Epithelial cell of esophagus (primary cell): ENCODE measurements around the gene SLC39A11.
A peak's percentile ranks its signal among the peaks of the same experiment; 100 is the strongest.

Experiments used
- DNase-seq: peaks from one replicate; pipeline ENCODE4 v3.0.0; 2010; ENCODE audit warnings: low read depth
- H3K4me3 ChIP-seq: 2 replicates; pipeline ENCODE4 v1.5.1; 2011; ENCODE audit warnings: mild to moderate bottlenecking, low read length, control low read depth
- TF ChIP-seq, protein P1 (sequence below): IDR thresholded peaks from 2 replicates; pipeline ENCODE4 v1.5.1; 2011; ENCODE audit warnings: low read depth, mild to moderate bottlenecking, low read length, control low read depth, inconsistent platforms; ENCODE audit not compliant: insufficient read depth; ENCODE audit errors: missing control alignments

The SLC39A11 gene

DNA sequence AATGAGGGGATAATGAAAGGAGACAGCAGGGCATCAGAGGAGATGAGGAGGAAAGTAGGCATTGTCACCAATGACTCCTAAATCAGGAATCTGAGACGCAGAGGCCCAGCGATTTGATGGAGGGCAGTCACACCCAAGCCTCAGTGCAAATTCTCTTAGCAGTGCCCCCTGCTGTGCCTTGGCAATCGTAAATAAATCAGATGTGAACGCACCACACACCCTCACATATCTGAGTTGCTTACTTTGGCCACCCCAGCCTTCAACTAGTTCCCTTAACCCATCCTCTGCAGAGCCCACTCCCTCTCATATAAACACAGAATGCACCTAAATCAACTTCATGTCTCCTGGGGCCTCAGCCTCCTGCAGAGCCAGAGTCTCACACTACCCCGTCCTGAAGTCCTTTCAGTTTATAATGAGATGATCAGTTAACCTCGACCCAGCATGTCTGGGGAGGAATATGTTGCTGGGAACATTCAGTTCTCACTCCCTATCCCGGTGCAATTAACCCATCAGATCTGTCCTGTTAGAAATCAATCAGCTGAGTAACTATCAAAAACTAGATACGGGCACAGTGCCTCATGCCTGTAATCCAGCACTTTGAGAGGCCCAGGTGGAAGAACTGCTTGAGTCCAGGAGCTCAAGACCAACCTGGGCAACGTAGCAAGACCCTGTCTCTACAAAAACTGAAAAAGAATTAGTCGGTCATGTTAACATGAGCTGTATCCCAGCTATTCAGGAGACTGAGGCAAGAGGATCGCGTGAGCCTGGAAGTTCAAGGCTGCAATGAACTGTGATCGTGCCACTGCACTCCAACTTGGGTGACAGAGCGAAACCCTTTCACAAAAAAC, 78.4 kb downstream of the SLC39A11 start:
- TF ChIP-seq, protein P1, sequence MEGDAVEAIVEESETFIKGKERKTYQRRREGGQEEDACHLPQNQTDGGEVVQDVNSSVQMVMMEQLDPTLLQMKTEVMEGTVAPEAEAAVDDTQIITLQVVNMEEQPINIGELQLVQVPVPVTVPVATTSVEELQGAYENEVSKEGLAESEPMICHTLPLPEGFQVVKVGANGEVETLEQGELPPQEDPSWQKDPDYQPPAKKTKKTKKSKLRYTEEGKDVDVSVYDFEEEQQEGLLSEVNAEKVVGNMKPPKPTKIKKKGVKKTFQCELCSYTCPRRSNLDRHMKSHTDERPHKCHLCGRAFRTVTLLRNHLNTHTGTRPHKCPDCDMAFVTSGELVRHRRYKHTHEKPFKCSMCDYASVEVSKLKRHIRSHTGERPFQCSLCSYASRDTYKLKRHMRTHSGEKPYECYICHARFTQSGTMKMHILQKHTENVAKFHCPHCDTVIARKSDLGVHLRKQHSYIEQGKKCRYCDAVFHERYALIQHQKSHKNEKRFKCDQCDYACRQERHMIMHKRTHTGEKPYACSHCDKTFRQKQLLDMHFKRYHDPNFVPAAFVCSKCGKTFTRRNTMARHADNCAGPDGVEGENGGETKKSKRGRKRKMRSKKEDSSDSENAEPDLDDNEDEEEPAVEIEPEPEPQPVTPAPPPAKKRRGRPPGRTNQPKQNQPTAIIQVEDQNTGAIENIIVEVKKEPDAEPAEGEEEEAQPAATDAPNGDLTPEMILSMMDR: no peak
- DNase-seq: no peak
- H3K4me3 ChIP-seq: no peak overlapping the region

DNA sequence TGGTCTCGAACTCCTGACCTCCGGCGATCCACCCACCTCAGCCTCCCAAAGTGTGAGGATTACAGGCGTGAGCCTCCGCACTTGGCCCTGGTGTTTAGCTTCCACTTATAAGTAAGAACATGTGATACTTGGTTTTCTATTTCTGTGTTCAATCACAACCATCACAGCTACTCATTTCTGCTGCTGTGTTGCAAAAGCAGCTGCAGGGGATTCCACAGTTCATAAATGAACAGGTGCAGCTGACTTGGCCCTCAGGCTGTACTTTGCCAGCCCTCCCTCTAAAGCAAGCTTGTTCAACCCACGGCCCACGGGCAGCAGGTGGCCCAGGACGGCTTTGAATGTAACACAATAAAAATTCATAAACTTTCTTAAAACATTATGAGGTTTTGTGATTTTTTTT, 79.2 kb downstream of the SLC39A11 start:
- TF ChIP-seq, protein P1: no peak
- H3K4me3 ChIP-seq: no peak overlapping the region
- DNase-seq: no peak

DNA sequence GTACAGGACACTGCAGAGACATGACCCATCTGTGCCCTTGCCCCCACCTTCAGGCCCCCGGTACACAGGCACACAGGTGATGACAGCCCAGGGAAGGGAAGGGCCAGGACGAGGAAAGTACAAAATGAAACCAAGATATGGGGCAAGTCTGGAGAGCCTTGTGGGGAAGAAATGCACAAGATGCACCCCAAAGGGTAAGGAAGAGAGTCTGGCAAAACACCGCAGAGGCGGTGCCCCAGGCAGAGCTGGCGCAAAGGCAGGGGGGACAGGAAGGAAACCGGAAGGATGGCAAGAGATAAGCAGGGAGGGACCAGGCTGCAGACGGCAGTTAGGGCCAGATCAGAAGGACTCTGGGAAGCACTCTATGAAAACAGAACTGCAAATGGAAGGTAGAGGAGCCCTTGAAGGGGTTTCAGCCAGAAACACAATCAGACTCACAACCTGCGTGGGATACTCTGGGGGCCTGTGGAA, 81.4 kb downstream of the SLC39A11 start:
- DNase-seq: no peak
- TF ChIP-seq, protein P1: no peak
- no peak overlapping the region for H3K4me3 ChIP-seq

DNA sequence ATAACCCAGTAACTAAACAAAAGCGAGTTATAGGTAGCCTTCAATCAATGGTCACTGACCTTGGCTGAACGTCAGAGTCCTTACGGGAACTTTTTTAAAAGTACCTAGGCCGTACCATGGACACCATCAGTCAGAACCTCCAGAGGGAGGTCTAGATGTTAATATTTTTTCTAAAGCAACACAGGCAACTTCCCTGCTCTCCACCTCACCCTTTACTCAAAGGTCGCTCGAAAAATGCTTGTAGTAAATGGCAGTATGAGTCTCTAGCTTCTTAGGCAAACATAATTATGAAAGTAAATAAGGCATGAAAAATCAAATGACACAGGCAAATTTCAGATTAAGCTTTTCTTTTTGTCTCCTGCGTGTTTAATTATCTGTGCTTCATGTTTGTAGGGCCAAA, 82.1 kb downstream of the SLC39A11 start:
- TF ChIP-seq, protein P1: no peak

DNA sequence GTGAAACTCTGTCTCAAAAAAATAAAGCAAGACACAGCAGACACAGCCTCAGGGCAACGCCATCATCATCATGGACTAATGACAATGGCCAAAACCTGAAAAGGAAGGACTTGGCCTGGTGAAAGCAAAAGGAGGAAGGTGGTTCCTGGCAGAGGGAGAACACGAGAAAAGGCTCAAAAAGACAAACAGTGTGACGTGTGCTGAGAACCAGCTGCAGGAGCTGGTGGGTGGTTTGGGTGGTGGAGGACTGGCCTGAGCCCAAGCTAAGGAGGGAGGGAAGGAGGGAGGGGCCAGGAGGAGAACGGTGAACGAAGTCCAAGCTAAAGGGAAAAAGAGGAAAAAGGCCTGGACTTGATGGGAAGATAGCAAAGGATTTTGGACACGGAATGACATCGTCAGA, 85.1 kb downstream of the SLC39A11 start:
- no peak overlapping the region for H3K4me3 ChIP-seq
- no peak for DNase-seq
- TF ChIP-seq, protein P1: no peak

More for the DNA sequence above, 82.1 kb downstream of the SLC39A11 start:
- no peak overlapping the region for H3K4me3 ChIP-seq
- no peak for DNase-seq

DNA sequence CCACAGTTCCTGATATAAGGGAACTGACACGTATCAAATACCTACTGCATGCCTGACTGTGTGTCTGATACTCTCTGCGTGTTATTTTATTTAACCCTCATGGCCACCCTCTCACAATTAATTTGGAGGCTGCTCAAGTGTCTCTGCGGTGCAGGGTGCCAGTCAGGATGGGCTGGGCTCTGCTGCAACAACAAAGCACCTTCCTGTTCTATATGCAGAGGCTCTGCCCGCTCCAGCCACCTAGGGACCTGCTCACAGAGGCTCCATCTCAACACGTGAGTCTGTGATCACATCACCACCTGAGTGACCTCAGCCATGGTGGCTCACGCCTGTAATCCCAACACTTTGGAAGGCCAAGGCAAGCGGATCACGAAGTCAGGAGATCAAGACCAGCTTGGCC, 87.1 kb downstream of the SLC39A11 start:
- TF ChIP-seq, protein P1: no peak
- H3K4me3 ChIP-seq: no peak overlapping the region
- DNase-seq: no peak

DNA sequence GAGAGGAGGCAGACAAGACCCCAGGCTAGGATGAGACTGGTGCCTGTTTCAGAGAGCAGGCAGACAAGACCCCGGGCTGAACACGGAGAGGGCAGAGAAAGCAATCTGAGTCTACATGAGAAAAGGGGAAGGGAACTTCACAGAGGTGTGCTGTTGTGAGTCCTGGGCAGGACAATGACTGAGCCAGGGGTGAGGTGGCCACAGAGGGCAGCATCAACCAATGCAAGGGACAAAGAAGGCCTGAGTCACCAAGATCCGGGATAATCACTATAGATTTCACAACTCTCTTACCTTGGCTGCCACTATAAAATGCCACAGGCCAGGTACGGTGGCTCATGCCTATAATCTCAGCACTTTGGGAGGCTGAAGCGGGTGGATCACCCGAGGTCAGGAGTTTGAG, 89.0 kb downstream of the SLC39A11 start:
- TF ChIP-seq, protein P1: no peak
- H3K4me3 ChIP-seq: no peak overlapping the region
- DNase-seq: peak; percentile 45
